Endothelial cell of umbilical vein (primary cell): ENCODE data around the gene PRKD2. TPM values are rescaled to one million over a fixed set of nuclear protein-coding genes. Genes with fewer than 3 reads are reported as not detected.

Experiments used
- BruUV-seq: library from RNA; stranded (reverse); fragments of 400-500 nt; replicated peaks from 2 replicates; lab custom pipeline; 2021; lab: Mats Ljungman, UMichigan
- CTCF ChIA-PET: fragments of 300-600, 350-600 bp; sonication (Branson Sonifier 250); formaldehyde crosslinking; loops from one replicate; lab custom pipeline; 2021; ENCODE audit warnings: antibody characterized with exemption, inconsistent platforms; lab: Charles Lee
- POLR2A ChIA-PET: fragments of 300-600, 350-600 bp; sonication (Branson Sonifier 250); formaldehyde crosslinking; loops from one replicate; lab custom pipeline; 2021; ENCODE audit warnings: antibody characterized with exemption, inconsistent platforms; lab: Charles Lee
- DNase-seq: peaks from one replicate; pipeline ENCODE4 v3.0.0-alpha.2; 2011; ENCODE audit warnings: low read depth, low spot score
- FAIRE-seq: peaks from 2 replicates; lab custom pipeline; 2011; peaks lifted over from hg19 to GRCh38; lab: Jason Lieb, UNC
- H2AFZ ChIP-seq: 2 replicates; pipeline ENCODE4 v1.6.0; 2012; ENCODE audit warnings: low read depth, low read length, control low read depth, inconsistent platforms
- H3K27ac ChIP-seq: 2 replicates; pipeline ENCODE4 v1.5.1; 2011; ENCODE audit warnings: low read depth, mild to moderate bottlenecking, control low read depth, low read length, moderate library complexity; ENCODE audit not compliant: insufficient read depth
- H3K27me3 ChIP-seq, 2 experiments: 2 replicates each; pipeline versions ENCODE4 v1.6.0 to v1.6.1; 2011; ENCODE audit warnings: low read length in 2 of 2, mixed read lengths in 1 of 2; ENCODE audit not compliant: control insufficient read depth in 2 of 2, insufficient read depth in 2 of 2
- H3K36me3 ChIP-seq, 2 experiments: 2 replicates in 1 of 2; 3 replicates in 1 of 2; pipeline ENCODE4 v1.5.1; 2011; ENCODE audit warnings: low read length in 2 of 2, mild to moderate bottlenecking in 1 of 2, moderate library complexity in 1 of 2; ENCODE audit not compliant: control insufficient read depth in 2 of 2, insufficient read depth in 2 of 2; ENCODE audit errors: extremely low read depth in 1 of 2
- H3K4me1 ChIP-seq: 3 replicates; pipeline ENCODE4 v1.5.1; 2011; ENCODE audit warnings: mild to moderate bottlenecking, low read length; ENCODE audit not compliant: control insufficient read depth, insufficient read depth; ENCODE audit errors: extremely low read depth
- H3K4me2 ChIP-seq: 2 replicates; pipeline ENCODE4 v1.6.1; 2011; ENCODE audit warnings: low read length, control low read depth, mixed read lengths; ENCODE audit not compliant: insufficient read depth
- H3K4me3 ChIP-seq, 3 experiments: fragments of 200-600 bp in 1 of 3; sonication (generic), shearing (Covaris generic) in 1 of 3; replicated peaks in 1 of 3; 2 replicates each; pipeline ENCODE4 v1.5.1; 2011 to 2016; ENCODE audit warnings: control low read depth in 3 of 3, low read length in 3 of 3, mild to moderate bottlenecking in 2 of 3, inconsistent platforms in 1 of 3, low read depth in 1 of 3, moderate library complexity in 1 of 3; ENCODE audit not compliant: insufficient read depth in 1 of 3
- H3K79me2 ChIP-seq: 2 replicates; pipeline ENCODE4 v1.6.0; 2012; ENCODE audit warnings: low read length, inconsistent platforms; ENCODE audit not compliant: control insufficient read depth, insufficient read depth
- H3K9ac ChIP-seq: replicated peaks from 2 replicates; pipeline ENCODE3; 2011; ENCODE audit warnings: low read length, control low read depth; ENCODE audit not compliant: insufficient read depth; ENCODE audit errors: extremely low read depth
- H3K9me1 ChIP-seq: replicated peaks from 3 replicates; pipeline ENCODE4 v1.6.0; 2011; ENCODE audit warnings: mild to moderate bottlenecking, low read length; ENCODE audit not compliant: control insufficient read depth, insufficient read depth; ENCODE audit errors: extremely low read depth
- H3K9me3 ChIP-seq: replicated peaks from 2 replicates; pipeline ENCODE4 v1.5.1; 2012; ENCODE audit warnings: low read length, inconsistent platforms; ENCODE audit not compliant: control insufficient read depth, insufficient read depth
- H4K20me1 ChIP-seq: replicated peaks from 2 replicates; pipeline ENCODE3; 2011; ENCODE audit warnings: mild to moderate bottlenecking, low read length; ENCODE audit not compliant: control insufficient read depth, insufficient read depth; ENCODE audit errors: extremely low read depth
- CTCF ChIP-seq, 2 donors: IDR thresholded peaks; 1 replicate in 1 of 2; 2 replicates in 1 of 2; pipeline ENCODE4 v1.5.1; 2011; ENCODE audit warnings: low read length in 2 of 2, mild to moderate bottlenecking in 2 of 2, moderate library complexity in 2 of 2, control low read depth in 1 of 2, inconsistent platforms in 1 of 2, low read depth in 1 of 2; ENCODE audit not compliant: insufficient read depth in 1 of 2; ENCODE audit errors: extremely low read depth in 1 of 2
- EZH2 ChIP-seq: IDR thresholded peaks from 2 replicates; pipeline ENCODE4 v1.6.1; 2012; ENCODE audit warnings: borderline replicate concordance, low read depth, mild to moderate bottlenecking, moderate library complexity, low read length, inconsistent platforms; ENCODE audit not compliant: severe bottlenecking
- FOS ChIP-seq: IDR thresholded peaks from 2 replicates; pipeline ENCODE4 v1.6.1; 2011; ENCODE audit warnings: mild to moderate bottlenecking, low read length, moderate library complexity, borderline replicate concordance; ENCODE audit not compliant: insufficient read depth
- GATA2 ChIP-seq: IDR thresholded peaks from 2 replicates; pipeline ENCODE4 v1.7.0; 2011; ENCODE audit warnings: low read depth, mild to moderate bottlenecking, moderate library complexity, mixed read lengths, low read length; ENCODE audit not compliant: insufficient read length, insufficient read depth
- JUN ChIP-seq: IDR thresholded peaks from 2 replicates; pipeline ENCODE4 v1.6.1; 2011; ENCODE audit warnings: borderline replicate concordance, low read depth; ENCODE audit not compliant: insufficient read length, insufficient read depth
- MAX ChIP-seq: IDR thresholded peaks from 2 replicates; pipeline ENCODE4 v1.6.1; 2011; ENCODE audit not compliant: insufficient read depth, insufficient read length
- MYC ChIP-seq: IDR thresholded peaks from one replicate; pipeline ENCODE4 v1.6.1; 2011; ENCODE audit warnings: mild to moderate bottlenecking, low read depth, low read length
- POLR2A ChIP-seq: IDR thresholded peaks from 2 replicates; pipeline ENCODE4 v1.6.1; 2012; ENCODE audit warnings: low read depth, mild to moderate bottlenecking, control low read depth, low read length
- POLR2AphosphoS5 ChIP-seq: IDR thresholded peaks from 2 replicates; pipeline ENCODE4 v1.6.1; 2012; ENCODE audit warnings: low read depth, mild to moderate bottlenecking, control low read depth, low read length, moderate library complexity; ENCODE audit not compliant: insufficient read depth
- dilution Hi-C: fragments of 300-500 bp; cut with MboI; formaldehyde crosslinking; loops from one replicate; pipeline ENCODE4 v1.15.0; 2019; ENCODE audit warnings: low sequenced_read_pairs; ENCODE audit not compliant: extremely low pct_ligation_motif_present
- intact Hi-C: fragments of 100-400 bp; cut with micrococcal nuclease; formaldehyde crosslinking; loops from one replicate; pipeline ENCODE4 v1.10.0; 2022
- polyA plus RNA-seq, 4 experiments: library from polyadenylated mRNA; depleted of rRNA in 3 of 4; stranded (reverse) in 3 of 4; unstranded in 1 of 4; fragments of >200 nt; gene quantifications; 2 replicates each; pipeline versions ENCODE4 v1.2.1 to v1.2.3, GENCODE V29; 2011 to 2012; ENCODE audit warnings: missing spikeins in 1 of 4
- total RNA-seq: library from RNA; stranded (reverse); gene quantifications from 2 replicates; pipeline ENCODE4 v1.2.3, GENCODE V29; 2021

The PRKD2 gene
- total and polyA plus RNA-seq, 2 donors (not counting 3 experiments of a cell fraction or from before 2014, with no cell fraction given): 40.4 to 94.9 TPM

DNA sequence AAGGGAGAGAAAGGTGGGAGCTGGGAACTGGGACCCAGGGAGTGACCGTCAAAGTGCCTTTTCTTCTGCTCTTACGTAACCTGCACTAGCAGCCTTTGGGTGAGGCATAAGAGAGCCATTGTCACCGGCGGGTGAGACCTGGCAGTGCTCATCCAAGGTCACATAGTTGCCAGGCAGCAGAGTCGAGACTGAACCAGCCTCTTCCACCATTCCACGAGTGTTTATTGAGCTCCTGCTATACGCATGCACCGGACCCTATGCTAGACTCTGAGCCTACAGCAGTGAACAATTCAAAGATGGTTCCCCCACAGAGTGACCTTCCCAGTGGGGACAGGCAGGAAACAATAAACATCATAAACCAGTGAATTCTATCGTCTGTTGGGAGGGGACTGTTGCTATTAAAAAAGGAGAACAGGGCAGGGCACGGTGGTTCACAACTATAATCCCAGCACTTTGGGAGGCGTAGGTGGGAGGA lies 47.9 kb upstream of the PRKD2 start:
- no peaks in the 10 kb centered on the region for H3K27me3 ChIP-seq
- FAIRE-seq (no peak), DNase-seq (no peak)
- H3K9me1 ChIP-seq: no peaks in the 10 kb centered on the region
- ChIA-PET CTCF (interaction anchor here (0.9 to 3.9 kb wide), 7 partner anchors 14 to 235 kb away, joined by 3 to 56 read pairs (median 3); no protein-coding TSS in a partner anchor), POLR2A (interaction anchor here (0.6 to 1.1 kb wide), 2 partner anchors 24 to 250 kb away, joined by 4 to 5 read pairs; partner anchors contain the start of gene SLC1A5)
- intact Hi-C loops: no loop called here
- H3K4me3 ChIP-seq: no peak overlapping the region
- BruUV-seq: no TSS peak
- no peak overlapping the region for H3K9ac ChIP-seq
- H3K4me2 ChIP-seq: no peak overlapping the region
- H3K9me3 ChIP-seq: no peaks in the 10 kb centered on the region
- H4K20me1 ChIP-seq: no peaks in the 10 kb centered on the region
- dilution Hi-C loops: no loop called here
- H2AFZ ChIP-seq: no peak overlapping the region
- no peaks in the 10 kb centered on the region for H3K36me3 ChIP-seq
- H3K27ac ChIP-seq: no peak overlapping the region
- H3K4me1 ChIP-seq: no peaks in the 10 kb centered on the region
- no peaks in the 10 kb centered on the region for H3K79me2 ChIP-seq
- TF ChIP-seq JUN: no peak
- TF ChIP-seq FOS: no peak
- TF ChIP-seq POLR2AphosphoS5: no peak
- no peak for TF ChIP-seq POLR2A
- TF ChIP-seq CTCF (IDR thresholded peaks at IDR 0.05; ENCODE audit: extremely low read depth in 1 of 2, insufficient read depth in 1 of 2, low read depth in 1 of 2, low read length in 2 of 2): no peak
- no peak for TF ChIP-seq GATA2
- TF ChIP-seq EZH2: no peak
- TF ChIP-seq MYC: no peak
- no peak for TF ChIP-seq MAX
